GM18907 (cell line): ENCODE measurements around the gene TMUB2.
A peak's percentile ranks its signal among the peaks of the same experiment; 100 is the strongest.
"Not testable (repeated sequence)": the region's sequence is repeated elsewhere in the genome, so short reads cannot be mapped to it uniquely, and the experiment has no call there.

Experiments used
- ATAC-seq: cut with Tn5 transposase; IDR thresholded peaks from one replicate; pipeline ENCODE4 v1.9.1; 2021; ENCODE audit warnings: mild to moderate bottlenecking, moderate library complexity; ENCODE audit not compliant: unreplicated experiment

Gene TMUB2

GRCh38 chr17:44218344-44219107 is 31.8 kb downstream of the TMUB2 start:
- peak; percentile 36 for ATAC-seq

GRCh38 chr17:44219108-44219615 is 32.4 kb downstream of the TMUB2 start:
- ATAC-seq = peak; percentile 36

- ATAC-seq = peak; percentile 24
Observed at GRCh38 chr17:44219616-44220212, 32.9 kb downstream of the TMUB2 start, which contains the start of gene UBTF. TSS of gene UBTF (minus strand) at chr17:44219675. CDS start at chr17:44218229, 1,446 bp downstream.

- no peak for ATAC-seq
Observed at GRCh38 chr17:44220213-44221083, 33.7 kb downstream of the TMUB2 start.

GRCh38 chr17:44221084-44221861 is 34.5 kb downstream of the TMUB2 start:
- ATAC-seq = no peak

- ATAC-seq = no peak
Observed at GRCh38 chr17:44221862-44222111, 35.0 kb downstream of the TMUB2 start.

- ATAC-seq = no peak
Observed at GRCh38 chr17:44222112-44222869, 35.5 kb downstream of the TMUB2 start.

GRCh38 chr17:44223541-44224071 is 36.8 kb downstream of the TMUB2 start:
- ATAC-seq = no peak

- ATAC-seq = no peak
Observed at GRCh38 chr17:44229090-44229489, 42.3 kb downstream of the TMUB2 start.

GRCh38 chr17:44230140-44230539 is 43.4 kb downstream of the TMUB2 start:
- no peak for ATAC-seq

- ATAC-seq = no peak
Observed at GRCh38 chr17:44232061-44232460, 45.3 kb downstream of the TMUB2 start.

GRCh38 chr17:44233582-44233981 is 46.8 kb downstream of the TMUB2 start:
- ATAC-seq = no peak

GRCh38 chr17:44235583-44235936 is 48.8 kb downstream of the TMUB2 start:
- ATAC-seq = no peak

- no peak for ATAC-seq
Observed at GRCh38 chr17:44236444-44236991, 49.7 kb downstream of the TMUB2 start.

- not testable (repeated sequence) for ATAC-seq
Observed at GRCh38 chr17:44237886-44238285, 51.1 kb downstream of the TMUB2 start.

- ATAC-seq = no peak
Observed at GRCh38 chr17:44241106-44241624, 54.4 kb downstream of the TMUB2 start.
